ENCODE measurements around the gene RIMBP2.

The RIMBP2 gene

DNA sequence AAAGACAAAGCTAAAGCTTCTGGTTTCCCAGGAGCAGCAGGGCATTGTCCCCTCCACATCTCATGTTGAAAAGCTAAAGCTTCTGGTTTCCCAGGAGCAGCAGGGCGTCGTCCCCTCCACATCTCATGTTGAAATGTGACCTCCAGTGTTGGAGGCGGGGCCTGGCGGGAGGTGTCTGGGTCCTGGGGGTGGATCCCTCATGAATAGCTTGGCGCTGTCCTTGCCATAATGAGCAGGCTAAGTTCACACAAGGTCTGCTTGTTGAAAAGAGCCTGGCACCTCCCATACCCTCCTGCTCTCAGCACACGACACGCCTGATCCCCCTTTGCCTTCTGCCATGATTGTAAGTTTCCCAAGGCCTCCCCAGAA, 254.7 kb downstream of the RIMBP2 start:
- no peak for DNase-seq (ENCODE audit: low read depth)

DNA sequence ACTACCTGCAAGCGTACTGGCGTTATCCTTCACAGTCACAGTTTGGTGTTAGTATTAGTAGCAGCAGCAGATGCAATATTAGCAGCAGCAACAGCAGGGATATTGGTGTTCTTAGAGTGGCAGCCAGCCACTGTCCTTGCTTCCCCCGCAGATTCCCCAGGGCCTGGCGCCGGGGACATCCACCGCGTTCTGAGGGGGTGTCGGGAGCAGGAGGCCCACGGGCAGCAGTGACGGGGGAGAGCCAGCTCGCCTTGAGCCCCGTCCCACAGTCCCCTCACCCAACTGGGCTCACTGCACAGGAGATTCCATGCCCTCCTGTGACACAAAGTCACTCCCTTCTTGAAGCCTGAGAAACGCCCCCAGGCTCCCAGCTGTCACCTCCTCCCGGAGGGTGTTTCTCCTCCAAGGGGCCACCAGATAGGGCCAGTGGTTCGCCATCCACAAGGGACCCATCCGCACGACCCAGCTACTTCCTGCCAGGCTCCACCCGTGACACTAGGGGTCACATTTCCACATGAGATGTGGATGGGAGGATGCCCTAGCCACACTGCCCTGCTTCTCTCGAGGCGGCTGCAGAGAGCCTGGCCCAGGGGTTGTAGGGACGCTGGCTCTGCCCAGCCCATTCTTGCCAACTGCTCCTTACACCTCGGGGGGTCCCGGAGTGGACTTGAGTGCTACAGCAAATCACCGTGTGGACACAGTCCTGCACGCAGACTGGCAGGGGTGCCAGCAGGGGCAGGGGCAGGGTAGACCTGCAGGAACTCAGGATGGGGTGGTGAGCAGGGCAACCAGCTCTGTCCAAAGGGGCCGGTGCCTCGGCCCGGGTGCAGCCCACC, 255.3 kb downstream of the RIMBP2 start:
- DNase-seq (ENCODE audit: low read depth), result no peak

DNA sequence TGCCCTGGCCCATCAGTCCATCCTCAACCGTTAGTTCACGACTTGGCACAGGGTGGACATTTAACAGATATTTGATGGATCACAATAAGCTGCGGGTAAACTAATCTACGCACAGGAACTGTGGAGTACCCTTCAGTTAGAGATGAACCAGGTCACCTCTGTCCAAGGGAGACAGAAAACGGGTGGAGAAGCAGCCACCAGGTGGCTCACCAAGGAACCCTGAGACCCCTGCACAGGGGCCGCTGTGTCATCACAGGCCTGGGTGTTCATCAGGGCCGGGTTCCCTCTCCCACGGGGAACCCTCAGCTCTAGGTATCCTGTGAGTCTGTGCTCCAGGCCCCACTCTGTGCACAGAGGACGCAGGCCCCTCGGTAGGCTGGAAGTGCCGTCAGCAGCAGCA, 256.2 kb downstream of the RIMBP2 start:
- no peak for DNase-seq (ENCODE audit: low read depth)

DNA sequence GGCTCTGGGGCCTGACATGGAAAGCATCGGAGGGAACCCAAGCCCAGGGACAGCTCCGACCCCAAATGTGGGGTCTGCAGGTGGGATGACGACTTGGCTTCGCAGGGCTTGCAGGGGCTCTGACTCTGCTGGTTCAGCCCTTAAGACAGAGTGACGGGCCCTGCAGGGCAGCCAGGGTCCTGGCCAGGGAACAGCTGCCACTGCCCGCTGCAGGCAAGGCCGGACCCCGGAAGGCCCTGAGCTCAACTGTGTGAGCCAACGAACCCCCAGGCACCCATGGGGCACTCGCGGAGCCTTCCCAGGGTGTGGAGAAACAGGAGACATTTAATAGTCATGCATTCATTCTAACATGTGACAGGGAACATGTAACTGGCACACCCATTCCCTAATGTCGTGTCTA, 257.8 kb downstream of the RIMBP2 start:
- DNase-seq (ENCODE audit: low read depth), result no peak

DNA sequence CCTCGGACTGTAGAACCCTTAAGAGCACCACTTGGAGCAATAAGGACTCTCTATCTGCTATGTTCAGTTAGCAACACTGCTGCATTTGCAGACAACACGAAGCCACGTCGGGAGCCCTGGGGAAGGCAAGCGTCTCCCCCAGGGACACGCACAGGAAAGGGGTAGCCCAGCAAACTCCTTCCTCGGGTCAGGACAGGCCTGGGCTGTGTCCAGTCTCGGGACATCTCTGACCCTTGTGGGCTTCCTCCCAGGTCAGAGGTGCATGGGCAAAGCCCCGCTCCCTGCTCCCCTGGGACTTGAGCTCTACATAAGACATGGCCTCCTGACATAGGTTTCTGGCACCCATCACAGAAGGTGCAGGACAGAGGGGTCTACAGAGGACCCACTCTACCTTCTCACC, 258.9 kb downstream of the RIMBP2 start:
- no peak for DNase-seq (ENCODE audit: low read depth)

DNA sequence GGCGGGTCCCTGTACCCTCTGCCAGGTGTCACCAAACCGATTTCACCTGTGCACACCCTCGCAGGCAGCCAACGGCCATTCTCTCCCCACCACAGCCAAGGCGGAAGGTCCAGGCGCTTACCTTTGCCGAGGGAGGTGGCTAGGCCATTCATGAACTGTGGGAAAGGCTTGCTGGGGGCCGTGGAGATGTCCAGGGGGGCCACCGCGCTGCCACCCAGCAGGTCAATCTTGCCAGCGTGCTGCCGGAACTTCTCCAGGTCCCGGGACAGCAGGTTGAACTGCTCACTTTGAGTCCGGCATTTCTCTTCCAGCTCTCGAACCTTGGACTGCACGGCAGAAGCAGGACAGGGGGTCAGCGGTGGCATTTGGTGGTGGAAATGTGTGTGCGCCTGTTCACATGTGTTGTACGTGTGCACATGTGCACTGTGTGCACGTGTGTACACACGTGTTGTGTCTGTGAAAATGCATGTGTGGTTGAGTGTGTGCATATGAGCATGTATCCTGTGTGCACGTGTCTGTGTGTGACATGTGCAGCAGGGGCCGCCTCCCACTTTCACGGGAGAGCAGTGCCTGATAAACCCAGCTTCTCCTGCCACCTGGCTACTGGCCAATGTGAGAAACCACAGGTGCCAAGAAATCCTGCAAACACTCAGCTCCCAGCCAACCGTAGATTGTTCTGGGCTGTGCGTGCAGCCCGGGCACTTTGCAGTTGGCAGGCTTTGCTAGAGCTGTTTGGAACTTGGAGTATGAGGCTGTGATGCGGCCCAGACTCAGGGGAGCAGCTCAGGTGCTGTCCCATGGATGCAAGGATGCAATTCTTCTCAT, 259.5 kb downstream of the RIMBP2 start:
- DNase-seq (ENCODE audit: low read depth), result no peak

DNA sequence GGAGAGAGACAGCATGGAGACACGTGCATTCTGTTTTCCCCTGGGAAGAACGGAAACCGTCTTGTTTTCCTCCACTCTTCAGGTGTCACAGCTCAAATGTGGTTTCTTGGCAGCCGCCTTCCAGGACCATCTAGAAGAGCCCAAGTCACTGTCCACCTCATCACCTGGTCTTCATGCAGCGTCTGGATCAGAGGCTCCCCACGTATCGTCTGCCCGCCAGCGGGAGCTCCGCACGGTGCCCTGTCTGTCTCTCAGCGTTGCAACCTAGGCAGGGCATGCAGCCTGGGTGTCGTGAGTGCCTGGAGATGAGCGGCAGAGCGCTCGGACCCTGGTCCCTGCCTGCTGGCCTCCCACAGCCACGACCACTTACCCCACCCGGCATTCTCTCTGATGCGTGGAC, 260.9 kb downstream of the RIMBP2 start:
- no peak for DNase-seq (ENCODE audit: low read depth)

DNA sequence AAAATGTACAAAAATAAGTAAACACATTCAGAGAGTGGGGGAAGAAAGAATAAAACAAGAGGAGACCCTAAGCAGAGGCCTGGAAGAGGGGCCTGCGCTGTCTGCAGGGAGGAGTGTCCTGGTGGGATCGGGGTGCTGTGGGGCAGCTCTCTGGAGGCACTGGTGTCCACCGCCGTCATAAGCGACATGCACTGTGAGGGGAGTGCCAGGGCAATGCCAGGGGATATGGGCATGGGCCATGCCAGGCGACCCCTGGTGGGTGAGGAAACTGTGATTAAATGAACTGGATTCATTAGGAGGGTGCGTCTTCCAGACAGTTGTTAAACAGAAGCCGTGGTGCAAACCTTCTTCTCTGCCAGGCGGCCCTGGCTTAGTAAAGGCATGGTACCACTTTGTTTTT, 261.8 kb downstream of the RIMBP2 start:
- no peak for DNase-seq (ENCODE audit: low read depth)

DNA sequence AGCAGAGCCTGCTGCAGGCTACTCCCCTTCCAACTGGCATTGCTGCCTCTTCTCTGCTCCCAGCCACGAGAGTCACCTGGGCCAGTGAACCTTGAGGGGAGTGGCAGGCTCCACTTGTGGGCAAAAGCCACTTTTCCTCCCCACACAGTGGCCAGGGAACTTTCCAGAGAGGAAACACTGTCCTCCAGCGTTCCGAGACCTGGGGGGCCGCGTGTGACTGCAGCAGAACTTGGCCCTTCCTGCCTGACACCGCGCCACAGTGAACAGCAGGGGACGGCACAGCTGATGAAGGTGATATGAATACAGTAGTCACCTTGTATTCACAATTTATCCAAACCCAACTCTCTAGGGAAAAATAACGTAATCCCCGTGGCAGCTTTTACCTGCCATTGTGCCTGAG, 263.6 kb downstream of the RIMBP2 start:
- DNase-seq (ENCODE audit: low read depth), result no peak

DNA sequence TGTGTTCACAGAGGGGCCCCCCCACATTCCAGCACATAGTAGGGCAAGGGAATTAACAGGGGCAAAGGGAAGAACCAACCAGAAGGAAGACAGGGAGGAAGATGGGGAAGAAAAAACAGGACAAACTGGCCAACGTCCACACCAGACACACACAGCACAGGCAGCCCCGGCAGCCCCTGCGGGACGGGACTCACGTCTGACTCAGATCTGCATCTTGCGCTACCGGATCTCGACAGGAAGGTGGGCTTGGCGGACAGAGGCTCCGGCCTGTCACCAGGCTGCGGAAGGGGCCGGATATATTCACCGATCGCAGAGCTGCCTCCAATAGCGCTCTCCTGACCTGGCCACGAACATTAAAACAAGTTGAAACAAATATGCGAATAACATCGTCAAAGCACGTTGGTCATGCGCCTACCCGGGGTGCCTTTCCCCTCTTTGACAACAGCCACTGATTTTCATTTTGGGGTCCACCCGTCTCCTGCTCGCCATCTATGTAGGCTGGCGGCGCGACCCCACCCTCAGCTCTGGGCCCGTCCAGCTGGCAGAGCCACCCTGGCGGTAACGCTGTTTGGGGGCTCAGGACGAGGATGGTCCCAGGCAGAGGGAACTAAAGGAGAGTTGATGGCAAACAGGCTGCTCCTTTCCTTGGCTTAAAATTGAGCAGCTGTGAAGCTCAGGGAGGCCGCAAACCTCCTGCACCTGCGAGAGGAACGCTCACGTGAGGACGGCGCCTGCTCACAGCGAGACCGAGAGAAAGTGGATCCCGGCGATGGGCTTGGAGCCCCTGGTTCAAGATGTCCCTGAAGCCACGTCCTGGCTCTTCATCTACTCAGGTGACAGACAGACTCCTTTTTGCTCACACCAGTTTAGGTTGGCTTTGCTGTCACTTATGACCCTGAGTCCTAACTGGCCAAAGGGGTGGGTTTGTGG, 264.8 kb downstream of the RIMBP2 start:
- no peak for DNase-seq (ENCODE audit: low read depth)

DNA sequence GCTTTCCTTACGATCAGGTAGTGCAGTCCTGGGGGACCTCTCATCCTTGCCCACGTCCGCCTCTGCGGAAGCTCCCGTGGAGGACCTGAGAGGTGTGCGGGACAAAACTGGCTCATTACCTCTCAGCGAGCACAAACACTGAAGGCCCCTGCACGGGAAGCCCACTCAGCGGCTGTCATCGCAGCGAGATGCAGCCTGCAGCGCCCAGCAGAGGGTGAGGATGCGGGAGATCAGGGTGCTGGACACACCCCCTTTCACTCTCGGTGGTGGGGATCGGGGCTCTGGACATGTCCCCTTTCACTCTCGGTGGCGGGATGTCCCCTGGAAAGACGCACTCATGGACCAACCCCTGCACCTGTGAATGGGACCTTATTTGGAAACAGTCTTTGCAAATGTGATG, 266.8 kb downstream of the RIMBP2 start:
- no peak for DNase-seq (ENCODE audit: low read depth)

DNA sequence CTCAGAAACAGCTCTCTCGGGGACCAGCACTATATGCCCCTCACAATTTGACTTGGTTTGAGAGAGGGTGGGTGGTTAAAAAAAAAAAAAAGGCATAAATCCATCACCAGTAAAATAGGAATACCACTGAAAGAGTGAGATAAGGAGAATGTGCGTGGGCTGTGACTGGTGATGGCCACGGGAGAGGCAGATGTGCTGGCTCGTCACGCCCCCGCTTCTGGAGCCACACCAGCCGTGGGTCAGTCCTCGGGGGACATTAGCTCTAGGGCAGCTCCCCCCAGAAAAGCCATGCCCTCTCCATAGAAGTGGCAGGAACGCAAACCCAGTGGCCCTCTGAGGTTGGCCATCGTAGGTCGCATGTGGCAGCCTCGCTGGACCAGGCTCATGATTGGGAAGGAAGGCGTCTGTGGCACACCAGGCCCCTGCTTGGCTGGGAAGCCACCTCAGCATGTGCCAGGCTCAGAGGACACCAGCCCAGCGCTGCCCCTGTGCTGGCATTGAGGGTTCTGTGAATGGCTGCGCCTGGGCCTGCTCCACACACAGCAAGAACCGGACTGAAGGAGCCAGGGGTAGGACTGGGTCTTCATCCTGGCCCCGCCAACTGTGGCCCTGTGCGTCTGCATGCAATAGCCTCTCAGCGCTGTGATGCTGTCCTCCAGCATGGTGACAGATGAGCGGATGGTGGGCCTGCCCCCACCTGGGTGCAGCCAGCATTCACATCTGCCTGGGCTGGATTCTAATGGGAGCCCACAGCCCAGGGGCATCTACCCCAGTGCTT, 267.9 kb downstream of the RIMBP2 start:
- DNase-seq (ENCODE audit: low read depth), result no peak

DNA sequence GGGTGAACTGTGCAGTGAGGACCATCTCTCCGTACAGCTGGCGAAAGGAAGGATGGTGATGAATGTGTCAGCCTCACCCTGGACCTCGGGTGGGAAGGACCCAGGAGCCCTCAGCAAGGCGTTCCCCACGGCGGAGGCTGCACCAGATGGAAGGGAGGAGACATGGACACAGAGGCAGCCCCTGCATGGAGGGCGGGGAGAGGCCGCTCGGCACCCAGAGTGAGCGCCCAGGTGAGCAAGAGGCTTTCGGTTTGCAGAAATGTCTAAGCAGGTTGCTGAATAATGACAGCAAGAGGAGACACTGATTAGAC, 268.5 kb downstream of the RIMBP2 start:
- DNase-seq (ENCODE audit: low read depth), result no peak

DNA sequence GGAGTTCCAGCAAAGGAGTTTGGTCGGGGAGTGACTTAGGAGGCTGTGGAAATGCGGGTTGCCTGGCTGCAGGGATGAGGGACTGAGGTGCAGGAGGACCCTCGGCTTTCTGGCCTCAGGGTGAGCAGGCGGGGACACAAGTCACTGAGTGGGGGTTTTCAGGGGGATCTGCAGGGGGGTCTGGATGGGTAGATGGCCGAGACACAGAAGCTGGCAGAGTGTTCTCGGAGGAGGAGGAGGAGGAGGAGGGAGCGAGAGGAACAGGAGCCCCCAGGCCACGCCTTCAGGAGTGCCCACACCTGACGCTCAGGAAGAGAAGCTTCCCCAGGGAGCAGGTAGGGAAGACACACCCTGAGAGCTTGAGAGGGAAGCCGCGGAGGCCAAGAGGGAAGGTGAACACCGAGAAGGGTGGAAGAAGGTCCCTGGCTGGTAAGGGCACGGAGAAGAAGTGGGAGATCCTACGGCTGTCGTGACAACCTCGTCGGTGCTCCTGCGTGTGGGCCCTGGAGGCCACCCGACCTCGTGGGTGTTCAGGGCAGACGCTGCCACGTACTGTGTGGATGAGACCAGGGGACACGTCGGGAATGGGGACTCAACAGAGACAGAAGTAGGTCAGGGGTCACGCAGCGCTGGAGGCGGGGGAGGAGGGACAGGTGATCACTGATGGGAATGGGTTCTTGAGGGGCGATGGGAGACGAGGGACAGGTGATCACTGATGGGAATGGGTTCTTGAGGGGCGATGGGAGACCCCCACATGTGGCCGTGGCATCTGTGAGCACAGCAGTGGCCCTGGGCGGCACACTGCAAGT, 269.0 kb downstream of the RIMBP2 start:
- no peak for DNase-seq (ENCODE audit: low read depth)

DNA sequence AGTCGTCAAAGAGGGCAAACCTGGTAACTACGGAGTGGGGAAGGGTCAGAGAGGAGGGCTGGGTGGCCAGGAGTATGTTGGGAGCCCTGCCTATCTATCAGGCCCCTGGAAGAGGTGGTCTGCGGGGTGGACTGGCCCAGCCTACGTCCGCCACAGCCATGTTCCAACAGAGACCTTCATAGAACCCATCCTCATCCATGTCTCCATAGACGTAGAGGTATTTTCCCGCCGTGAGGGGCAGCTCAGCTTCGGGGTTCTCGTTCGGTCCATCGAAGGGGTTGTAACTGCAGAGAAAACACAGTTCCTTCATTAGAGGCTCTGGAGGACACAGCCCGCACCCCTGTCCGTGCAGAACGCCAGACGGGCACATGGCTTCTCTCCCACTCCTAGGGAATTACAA, 271.1 kb downstream of the RIMBP2 start:
- no peak for DNase-seq (ENCODE audit: low read depth)

DNA sequence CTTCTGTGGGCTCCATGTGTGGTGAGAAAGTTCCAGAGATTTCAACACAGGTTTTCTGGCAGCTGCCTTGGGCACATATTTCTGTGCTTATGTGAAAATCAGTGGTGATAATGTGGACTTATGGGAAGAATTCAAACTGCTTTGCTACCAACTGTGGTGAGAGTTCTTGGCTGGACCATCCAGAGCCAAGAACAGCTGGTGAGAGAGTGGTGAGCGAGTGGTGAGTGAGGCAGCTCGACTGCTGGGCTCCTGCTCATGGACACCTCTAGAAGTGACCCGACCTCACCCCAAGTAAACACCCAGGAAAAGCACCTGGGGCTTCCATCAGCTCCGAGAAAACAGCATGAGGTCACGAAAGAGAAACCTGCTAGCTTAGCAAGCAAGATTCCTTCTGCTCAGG, 272.0 kb downstream of the RIMBP2 start:
- no peak for DNase-seq (ENCODE audit: low read depth)

DNA sequence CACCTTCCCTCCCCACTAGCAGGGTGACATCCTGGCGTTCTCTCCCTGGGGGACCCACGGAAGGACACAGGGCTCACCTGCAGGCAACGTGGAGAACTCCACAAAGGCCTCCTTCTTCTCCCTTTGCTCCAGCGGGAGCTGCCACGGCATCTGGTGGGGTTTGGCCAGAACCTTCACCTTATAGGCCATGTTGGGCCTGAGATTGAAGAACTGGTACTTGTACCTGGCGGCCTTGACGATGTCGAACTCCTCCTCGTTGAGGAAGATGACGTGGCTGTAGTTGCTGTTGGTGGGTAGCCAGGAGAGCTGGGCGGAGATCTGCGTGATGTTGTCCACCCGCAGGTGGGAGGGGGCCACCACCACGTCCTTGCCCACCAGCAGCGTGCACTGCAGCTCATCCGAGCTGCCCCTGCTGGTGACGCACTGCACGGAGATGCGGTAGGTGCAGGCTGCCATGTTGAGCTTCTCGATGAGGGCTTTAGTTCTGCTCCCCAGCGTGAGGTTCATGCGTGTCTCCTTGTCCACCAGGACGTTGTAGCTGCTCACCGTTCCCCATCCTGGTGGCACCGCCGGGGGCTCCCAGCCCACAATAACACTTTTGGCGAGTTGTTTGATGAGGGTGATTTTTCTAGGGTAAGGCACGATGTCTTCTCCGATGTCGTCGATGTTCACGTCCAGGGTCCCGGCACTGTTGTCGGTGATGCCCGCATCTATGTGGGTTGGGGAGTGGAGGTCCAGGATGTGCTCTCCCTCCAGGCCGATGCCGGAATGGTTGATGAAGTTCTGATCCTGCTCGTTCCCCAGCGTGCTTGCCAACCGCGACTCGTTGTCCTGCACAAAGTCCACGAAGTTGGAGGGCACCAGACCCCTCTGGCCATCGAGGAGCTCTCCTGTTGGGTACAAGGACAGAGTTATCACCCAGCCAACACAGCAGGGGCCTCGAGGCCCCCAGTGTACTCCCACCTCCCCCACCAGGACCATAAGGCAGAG, 274.0 kb downstream of the RIMBP2 start:
- no peak for DNase-seq (ENCODE audit: low read depth)

DNA sequence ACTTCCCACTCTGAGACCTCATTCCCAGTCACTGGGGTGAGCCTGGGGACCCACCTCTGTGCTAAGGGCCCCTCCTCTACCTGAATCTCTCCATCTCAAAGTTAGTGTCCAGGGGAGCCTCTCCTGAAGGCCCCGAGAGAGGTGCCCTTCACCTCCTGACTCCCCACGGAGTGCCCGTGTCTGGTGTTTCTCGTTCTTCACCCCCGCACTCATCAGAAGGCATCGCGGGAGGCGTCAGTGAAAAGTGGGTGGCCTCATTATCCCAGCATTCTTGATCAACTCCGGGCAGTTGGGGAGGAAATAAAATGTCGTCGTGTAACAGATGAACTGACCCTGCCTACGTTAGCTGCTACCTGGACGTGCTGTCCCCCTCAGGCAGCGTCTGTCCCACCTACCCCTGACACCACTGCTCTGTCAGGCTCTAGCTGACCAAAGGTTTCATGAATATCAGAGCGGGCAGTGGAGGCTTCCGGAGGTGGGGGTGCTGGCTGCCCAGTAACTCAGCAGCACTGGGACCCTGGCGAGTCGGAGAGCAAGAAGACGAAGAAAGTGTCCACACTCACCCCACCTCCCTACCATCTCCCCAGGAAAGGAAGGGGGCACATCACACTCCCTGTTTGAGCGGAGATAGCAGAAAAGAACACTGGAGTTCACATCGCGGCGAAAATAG, 275.6 kb downstream of the RIMBP2 start:
- DNase-seq (ENCODE audit: low read depth), result no peak

DNA sequence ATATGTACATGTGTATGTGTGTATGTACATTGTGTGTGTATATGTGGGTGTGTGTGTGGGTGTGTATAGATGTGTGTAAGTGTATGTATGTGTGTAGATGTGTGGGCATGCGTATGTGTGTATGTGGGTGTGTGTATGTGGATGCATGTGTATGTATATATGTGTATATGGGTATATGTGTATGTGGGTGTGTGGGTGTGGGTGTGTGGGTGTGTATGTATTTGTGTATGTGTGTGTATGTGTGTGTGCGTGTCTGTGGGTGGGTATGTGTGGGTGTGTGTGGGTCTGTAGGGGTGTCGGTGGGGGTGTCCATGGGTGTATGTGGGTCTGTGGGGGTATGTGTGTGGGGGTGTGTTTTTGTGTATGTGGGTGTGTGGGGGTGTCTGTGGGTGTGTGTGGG, 276.8 kb downstream of the RIMBP2 start:
- no peak for DNase-seq (ENCODE audit: low read depth)
